HG02610 (cell line): ENCODE measurements around the gene PCDHGB4.
"Not testable (repeated sequence)": the region's sequence is repeated elsewhere in the genome, so short reads cannot be mapped to it uniquely, and the experiment has no call there.

Source experiments
- ATAC-seq: cut with Tn5 transposase; IDR thresholded peaks from one replicate; pipeline ENCODE4 v1.9.1; 2021; ENCODE audit warnings: mild to moderate bottlenecking, moderate library complexity; ENCODE audit not compliant: unreplicated experiment

Gene PCDHGB4

DNA sequence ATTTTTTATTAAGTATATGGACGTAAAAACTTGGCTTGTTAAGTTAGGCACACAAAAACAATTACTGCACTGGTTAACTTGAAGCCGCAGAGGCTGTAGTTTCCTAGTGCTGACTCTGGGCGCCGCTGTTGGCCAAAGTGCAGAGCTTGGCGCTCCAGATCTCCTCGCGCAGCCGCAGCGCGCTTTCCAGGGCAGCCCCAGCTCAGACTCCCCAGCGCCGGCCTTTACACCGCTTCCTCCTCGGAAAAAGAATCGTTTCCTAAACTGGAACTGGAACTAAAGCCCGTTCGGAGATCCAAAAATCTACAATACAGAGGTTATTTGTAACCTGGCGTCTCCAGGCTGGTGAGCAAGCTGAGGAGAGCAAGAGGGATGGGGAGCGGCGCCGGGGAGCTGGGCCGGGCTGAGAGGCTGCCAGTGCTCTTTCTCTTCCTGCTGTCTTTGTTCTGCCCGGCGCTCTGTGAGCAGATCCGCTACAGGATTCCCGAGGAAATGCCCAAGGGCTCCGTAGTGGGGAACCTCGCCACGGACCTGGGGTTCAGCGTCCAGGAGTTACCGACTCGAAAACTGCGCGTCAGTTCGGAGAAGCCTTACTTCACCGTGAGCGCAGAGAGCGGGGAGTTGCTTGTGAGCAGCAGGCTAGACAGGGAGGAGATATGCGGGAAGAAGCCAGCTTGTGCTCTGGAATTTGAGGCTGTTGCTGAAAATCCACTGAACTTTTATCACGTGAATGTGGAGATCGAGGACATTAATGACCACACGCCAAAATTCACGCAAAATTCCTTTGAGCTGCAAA, 10.5 kb downstream of the PCDHGB4 start, which contains the start of gene PCDHGB5:
Gene PCDHGB5, plus strand, starts transcription at position 192 of the 796 bp plus-strand sequence. Its CDS starts 181 bp downstream, at position 373.
- peak; percentile 95 for ATAC-seq

DNA sequence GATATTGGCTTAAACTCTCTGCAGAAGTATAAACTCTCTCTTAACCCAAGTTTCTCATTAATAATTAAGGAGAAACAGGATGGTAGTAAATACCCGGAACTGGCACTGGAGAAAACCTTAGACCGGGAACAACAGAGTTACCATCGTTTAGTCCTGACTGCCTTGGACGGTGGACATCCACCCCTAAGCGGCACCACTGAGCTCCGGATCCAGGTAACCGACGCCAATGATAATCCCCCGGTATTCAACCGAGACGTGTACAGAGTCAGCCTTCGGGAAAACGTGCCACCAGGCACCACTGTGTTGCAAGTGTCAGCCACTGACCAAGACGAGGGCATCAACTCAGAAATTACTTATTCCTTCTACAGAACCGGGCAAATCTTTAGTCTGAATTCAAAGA, 11.1 kb downstream of the PCDHGB4 start:
- ATAC-seq = no peak

DNA sequence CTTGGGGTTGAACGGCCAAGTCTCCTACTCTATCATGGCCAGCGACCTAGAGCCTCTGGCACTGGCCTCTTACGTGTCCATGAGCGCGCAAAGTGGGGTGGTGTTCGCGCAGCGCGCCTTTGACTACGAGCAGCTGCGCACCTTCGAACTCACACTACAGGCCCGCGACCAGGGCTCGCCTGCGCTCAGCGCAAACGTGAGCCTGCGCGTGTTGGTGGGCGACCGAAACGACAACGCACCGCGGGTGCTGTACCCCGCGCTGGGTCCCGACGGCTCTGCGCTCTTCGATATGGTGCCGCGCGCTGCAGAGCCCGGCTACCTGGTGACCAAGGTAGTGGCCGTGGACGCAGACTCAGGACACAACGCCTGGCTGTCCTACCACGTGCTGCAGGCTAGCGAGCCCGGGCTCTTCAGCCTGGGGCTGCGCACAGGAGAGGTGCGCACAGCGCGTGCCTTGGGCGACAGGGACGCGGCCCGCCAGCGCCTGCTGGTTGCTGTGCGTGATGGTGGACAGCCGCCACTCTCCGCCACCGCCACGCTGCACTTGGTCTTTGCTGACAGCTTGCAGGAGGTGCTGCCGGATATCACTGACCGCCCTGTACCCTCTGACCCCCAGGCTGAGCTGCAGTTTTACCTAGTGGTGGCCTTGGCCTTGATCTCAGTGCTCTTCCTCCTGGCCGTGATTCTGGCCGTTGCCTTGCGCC, 12.2 kb downstream of the PCDHGB4 start:
- no peak for ATAC-seq

DNA sequence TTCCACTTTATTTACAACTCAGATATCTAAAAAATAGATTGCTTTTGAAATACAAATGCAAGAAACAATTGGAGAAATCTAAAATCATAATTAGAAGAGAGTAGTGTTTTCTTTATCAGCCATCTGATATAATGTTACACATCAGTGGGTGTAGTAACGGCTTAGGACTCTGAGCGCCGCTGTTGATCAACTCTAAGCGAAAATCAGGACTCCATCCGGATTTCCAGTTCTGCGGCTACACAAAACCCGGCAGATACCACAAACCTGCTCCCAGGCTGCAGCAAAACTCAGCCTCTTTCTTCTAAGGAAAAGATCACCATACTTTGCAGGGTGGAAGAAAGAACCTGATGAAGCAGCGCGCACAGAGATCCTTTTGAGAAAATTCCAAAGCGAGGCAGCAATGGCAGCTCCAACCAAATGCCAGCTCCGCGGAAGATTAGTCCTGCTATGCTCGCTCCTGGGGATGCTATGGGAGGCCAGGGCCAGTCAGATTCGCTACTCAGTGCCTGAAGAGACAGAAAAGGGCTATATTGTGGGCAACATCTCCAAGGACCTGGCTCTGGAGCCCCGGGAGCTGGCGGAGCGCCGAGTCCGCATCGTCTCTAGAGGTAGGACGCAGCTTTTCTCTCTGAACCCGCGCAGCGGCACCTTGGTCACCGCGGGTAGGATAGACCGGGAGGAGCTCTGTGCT, 15.2 kb downstream of the PCDHGB4 start, which contains the start of gene PCDHGA9:
Gene PCDHGA9, plus strand, starts transcription at position 226 of the 691 bp plus-strand sequence. Its CDS starts 175 bp downstream, at position 401.
- no peak for ATAC-seq

DNA sequence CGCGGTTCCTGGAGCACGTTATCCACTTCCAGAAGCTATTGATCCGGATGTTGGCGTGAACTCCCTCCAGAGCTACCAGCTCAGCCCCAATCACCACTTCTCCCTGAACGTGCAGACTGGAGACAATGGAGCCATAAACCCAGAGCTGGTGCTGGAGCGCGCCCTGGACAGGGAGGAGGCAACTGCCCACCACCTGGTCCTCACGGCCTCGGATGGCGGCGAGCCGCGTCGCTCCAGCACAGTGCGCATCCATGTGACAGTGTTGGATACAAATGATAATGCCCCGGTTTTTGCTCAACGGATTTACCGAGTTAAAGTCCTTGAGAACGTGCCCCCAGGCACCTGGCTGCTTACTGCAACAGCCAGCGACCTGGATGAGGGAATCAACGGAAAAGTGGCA, 15.9 kb downstream of the PCDHGB4 start:
- no peak for ATAC-seq

DNA sequence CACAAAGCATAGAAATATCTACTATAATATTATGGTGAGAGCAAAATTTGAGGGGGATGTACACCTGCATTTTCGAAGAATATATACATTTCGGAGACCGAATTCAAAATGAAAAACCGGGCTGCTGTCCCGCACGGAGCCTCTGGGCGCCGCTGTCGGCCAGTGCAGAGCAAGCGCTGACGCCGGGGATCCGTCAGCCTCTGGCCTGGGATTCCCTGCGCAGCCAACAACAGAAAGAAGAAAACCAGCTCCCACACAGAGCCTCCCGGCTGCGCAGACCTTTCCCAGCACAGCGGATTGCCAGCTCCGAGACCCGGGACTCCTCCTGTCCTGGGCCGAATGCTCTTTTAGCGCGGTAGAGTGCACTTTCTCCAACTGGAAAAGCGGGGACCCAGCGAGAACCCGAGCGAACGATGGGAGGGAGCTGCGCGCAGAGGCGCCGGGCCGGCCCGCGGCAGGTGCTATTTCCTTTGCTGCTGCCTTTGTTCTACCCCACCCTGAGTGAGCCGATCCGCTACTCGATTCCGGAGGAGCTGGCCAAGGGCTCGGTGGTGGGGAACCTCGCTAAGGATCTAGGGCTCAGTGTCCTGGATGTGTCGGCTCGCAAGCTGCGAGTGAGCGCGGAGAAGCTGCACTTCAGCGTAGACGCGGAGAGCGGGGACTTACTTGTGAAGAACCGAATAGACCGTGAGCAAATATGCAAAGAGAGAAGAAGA, 20.4 kb downstream of the PCDHGB4 start, which contains the start of gene PCDHGB6:
Gene PCDHGB6, plus strand, starts transcription at position 232 of the 716 bp plus-strand sequence. Its CDS starts 182 bp downstream, at position 414.
- ATAC-seq = not testable (repeated sequence)

DNA sequence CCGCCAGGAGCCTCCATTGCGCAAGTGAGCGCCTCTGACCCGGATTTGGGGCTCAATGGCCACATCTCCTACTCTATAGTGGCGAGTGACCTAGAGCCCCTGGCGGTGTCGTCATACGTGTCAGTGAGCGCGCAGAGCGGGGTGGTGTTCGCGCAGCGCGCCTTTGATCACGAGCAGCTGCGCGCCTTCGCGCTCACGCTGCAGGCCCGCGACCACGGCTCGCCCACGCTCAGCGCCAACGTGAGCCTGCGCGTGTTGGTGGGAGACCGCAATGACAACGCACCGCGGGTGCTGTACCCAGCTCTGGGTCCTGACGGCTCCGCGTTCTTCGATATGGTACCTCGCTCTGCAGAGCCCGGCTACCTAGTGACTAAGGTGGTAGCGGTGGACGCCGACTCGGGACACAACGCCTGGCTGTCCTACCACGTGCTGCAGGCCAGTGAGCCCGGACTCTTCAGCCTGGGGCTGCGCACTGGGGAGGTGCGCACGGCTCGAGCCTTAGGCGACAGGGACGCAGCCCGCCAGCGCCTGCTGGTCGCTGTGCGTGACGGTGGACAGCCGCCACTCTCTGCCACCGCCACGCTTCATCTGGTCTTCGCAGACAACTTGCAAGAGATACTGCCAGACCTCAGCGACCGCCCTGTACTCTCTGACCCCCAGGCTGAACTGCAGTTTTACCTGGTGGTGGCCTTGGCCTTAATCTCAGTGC, 22.3 kb downstream of the PCDHGB4 start:
- no peak for ATAC-seq

DNA sequence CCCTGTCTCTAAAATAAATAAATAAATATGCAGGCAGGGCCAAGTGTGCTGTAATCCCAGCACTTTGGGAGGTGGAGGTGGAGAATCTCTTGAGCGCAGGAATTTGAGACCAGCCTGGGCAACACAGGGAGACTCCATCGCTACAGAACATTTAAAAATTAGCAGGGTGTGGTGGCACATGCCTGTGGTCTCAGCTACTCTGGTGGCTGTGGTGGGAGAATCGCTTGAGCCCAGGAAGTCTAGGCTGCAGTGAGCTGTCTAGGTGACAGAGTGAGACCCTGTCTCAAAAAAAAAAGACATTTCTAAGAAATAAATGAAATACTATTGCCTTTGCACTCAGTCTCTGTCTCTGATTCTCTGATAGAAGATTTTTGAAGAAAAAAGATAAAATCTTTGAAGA, 24.1 kb downstream of the PCDHGB4 start:
- ATAC-seq = no peak

DNA sequence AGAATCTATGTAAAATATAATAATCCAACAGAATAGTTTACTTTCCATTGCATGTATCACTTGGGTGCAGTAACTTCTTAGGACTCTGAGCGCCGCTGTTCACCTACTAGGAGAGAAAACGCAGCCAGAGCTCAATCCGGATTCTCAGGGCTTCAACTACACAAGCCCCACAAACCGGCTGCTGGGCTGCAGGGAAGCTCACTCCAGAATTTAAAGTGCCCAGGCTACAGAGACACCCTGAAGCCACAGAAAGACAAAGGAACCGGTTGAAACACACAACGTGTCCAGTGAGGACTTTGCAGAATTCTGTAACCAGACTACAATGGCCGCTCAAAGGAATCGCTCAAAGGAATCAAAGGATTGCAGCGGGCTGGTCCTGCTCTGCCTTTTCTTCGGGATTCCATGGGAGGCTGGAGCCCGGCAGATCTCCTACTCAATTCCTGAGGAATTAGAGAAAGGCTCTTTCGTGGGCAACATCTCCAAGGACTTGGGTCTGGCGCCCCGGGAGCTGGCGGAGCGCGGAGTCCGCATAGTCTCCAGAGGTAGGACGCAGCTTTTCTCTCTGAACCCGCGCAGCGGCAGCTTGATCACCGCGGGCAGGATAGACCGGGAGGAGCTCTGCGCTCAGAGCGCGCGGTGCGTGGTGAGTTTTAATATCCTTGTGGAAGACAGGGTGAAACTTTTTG, 25.5 kb downstream of the PCDHGB4 start, which contains the start of gene PCDHGA10:
Gene PCDHGA10, plus strand, starts transcription at position 134 of the 686 bp plus-strand sequence. Its CDS starts 189 bp downstream, at position 323.
- peak; percentile 51 for ATAC-seq

DNA sequence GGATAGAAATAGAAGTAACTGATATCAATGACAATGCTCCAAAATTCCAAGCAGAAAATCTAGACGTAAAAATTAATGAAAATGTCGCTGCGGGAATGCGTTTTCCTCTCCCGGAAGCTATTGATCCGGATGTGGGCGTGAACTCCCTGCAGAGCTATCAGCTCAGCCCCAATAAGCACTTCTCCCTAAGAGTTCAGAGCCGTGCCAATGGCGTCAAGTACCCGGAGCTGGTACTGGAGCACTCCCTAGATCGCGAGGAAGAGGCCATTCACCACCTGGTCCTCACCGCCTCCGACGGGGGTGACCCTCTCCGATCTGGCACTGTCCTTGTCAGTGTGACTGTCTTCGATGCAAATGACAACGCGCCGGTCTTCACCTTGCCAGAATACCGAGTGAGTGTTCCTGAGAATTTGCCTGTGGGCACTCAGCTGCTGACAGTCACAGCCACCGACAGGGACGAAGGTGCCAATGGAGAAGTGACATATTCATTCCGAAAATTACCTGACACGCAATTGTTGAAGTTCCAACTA, 26.1 kb downstream of the PCDHGB4 start:
- ATAC-seq = no peak

DNA sequence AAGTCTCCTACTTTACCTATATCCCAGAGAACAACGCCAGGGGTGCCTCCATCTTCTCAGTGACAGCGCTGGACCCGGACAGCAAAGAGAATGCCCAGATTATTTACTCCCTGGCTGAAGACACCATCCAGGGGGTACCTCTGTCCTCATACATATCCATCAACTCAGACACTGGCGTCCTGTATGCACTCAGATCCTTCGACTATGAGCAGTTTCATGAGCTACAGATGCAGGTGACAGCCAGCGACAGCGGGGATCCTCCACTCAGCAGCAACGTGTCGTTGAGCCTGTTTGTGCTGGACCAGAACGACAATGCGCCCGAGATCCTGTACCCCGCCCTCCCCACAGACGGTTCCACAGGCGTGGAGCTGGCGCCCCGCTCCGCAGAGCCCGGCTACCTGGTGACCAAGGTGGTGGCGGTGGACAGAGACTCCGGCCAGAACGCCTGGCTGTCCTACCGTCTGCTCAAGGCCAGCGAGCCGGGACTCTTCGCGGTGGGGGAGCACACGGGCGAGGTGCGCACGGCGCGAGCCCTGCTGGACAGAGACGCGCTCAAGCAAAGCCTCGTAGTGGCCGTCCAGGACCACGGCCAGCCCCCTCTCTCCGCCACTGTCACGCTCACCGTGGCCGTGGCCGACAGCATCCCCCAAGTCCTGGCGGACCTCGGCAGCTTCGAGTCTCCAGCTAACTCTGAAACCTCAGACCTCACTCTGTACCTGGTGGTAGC, 27.2 kb downstream of the PCDHGB4 start:
- not testable (repeated sequence) for ATAC-seq

DNA sequence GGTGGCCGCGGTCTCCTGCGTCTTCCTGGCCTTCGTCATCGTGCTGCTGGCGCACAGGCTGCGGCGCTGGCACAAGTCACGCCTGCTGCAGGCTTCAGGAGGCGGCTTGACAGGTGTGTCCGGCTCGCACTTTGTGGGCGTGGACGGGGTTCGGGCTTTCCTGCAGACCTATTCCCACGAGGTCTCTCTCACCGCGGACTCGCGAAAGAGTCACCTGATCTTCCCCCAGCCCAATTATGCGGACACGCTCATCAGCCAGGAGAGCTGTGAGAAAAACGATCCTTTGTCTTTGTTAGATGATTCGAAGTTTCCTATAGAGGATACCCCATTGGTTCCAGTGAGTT, 27.7 kb downstream of the PCDHGB4 start:
- not testable (repeated sequence) for ATAC-seq

DNA sequence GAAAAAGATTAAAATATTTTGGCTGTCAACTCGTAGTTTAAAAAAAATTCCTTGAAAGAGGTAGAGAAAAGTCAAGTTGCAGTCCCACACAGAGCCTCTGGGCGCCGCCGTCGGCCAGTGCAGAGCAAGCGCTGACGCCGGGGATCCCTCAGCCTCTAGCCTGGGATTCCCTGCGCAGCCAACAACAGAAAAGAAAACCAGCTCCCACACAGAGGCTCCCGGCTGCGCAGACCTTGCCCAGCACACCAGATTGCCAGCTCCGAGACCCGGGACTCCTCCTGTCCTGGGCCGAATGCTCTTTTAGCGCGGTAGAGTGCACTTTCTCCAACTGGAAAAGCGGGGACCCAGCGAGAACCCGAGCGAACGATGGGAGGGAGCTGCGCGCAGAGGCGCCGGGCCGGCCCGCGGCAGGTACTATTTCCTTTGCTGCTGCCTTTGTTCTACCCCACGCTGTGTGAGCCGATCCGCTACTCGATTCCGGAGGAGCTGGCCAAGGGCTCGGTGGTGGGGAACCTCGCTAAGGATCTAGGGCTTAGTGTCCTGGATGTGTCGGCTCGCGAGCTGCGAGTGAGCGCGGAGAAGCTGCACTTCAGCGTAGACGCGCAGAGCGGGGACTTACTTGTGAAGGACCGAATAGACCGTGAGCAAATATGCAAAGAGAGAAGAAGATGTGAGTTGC, 30.1 kb downstream of the PCDHGB4 start, which contains the start of gene PCDHGB7:
Gene PCDHGB7, plus strand, starts transcription at position 184 of the 679 bp plus-strand sequence. Its CDS starts 183 bp downstream, at position 367.
- ATAC-seq = peak; percentile 91

DNA sequence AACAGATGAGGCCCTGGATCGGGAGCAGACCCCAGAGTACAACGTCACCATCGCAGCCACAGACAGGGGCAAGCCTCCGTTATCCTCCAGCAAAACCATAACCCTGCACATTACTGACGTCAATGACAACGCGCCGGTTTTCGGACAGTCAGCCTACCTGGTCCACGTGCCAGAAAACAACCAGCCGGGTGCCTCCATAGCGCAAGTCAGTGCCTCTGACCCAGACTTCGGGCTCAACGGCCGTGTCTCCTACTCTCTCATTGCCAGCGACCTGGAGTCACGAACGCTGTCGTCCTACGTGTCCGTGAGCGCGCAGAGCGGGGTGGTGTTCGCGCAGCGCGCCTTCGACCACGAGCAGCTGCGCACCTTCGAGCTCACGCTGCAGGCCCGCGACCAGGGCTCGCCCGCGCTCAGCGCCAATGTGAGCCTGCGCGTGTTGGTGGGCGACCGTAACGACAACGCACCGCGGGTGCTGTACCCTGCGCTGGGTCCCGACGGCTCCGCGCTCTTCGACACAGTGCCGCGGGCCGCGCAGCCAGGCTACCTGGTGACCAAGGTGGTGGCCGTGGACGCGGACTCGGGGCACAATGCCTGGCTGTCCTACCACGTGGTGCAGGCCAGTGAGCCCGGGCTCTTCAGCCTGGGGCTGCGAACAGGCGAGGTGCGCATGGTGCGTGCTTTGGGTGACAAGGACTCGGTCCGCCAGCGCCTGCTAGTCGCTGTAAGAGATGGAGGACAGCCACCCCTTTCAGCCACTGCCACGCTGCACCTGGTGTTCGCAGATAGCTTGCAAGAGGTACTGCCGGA, 31.8 kb downstream of the PCDHGB4 start:
- ATAC-seq = no peak

DNA sequence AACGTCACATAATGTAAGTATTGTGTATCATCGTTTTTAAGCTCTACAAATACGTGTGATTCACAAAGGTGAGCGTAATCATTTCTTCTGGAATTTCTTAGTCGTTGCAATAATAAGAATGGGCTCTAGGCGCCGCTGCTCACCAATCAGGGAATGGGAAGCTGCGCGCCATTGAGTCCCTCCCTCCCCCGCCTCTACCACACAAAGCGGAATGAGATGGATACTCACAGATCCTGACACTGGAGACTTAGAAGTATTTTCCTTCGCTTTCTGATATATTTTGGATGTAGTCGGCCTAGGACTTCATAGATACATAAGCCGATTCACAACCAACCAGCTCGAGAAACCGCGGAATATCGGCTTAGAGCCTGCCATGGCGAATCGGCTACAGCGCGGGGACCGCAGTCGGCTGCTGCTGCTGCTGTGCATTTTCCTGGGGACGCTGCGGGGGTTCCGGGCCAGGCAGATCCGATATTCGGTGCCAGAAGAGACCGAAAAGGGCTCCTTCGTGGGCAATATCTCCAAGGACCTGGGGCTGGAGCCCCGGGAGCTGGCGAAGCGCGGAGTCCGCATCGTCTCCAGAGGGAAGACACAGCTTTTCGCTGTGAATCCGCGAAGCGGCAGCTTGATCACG, 33.5 kb downstream of the PCDHGB4 start, which contains the start of gene PCDHGA11:
Gene PCDHGA11, plus strand, starts transcription at position 197 of the 634 bp plus-strand sequence. Its CDS starts 177 bp downstream, at position 374.
- ATAC-seq = peak; percentile 51

DNA sequence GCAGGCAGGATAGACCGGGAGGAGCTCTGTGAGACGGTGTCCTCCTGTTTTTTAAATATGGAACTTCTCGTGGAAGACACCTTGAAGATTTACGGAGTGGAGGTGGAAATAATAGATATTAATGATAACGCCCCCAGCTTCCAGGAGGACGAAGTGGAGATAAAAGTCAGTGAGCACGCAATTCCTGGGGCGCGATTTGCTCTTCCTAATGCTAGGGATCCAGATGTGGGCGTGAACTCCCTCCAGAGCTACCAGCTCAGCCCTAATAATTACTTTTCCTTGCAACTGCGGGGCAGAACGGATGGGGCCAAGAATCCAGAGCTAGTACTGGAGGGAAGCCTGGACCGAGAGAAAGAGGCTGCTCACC, 34.0 kb downstream of the PCDHGB4 start:
- ATAC-seq = no peak
